Activated naive CD4-positive, alpha-beta T cell (primary cell): Measurements from ENCODE around the gene THAP4.

ENCODE experiments used
- DNase-seq, 4 experiments: peaks; one replicate each; lab custom pipeline; 2025; lab: John Stamatoyannopoulos, UW

The THAP4 gene

DNA sequence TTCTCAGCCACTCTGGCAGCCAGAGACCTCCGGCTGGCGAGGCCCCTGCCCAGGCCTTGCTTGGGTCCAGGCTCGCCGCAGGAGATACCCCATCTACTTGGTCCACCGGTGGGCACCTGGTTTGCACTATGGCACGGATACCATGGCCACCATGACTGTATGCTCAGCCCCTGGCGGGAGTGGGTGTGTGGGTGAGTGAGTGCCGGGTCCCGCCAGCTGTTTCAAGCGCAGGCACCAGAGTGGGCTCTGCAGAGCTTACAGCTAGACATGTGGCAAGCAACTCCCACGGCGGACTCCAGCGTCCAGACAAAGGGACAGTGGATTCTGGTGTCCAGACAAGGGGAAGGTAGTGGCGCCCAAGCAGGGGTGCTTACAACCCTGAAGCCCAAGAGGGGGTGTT is 2.0 kb upstream of the THAP4 start:
- DNase-seq: no peak

DNA sequence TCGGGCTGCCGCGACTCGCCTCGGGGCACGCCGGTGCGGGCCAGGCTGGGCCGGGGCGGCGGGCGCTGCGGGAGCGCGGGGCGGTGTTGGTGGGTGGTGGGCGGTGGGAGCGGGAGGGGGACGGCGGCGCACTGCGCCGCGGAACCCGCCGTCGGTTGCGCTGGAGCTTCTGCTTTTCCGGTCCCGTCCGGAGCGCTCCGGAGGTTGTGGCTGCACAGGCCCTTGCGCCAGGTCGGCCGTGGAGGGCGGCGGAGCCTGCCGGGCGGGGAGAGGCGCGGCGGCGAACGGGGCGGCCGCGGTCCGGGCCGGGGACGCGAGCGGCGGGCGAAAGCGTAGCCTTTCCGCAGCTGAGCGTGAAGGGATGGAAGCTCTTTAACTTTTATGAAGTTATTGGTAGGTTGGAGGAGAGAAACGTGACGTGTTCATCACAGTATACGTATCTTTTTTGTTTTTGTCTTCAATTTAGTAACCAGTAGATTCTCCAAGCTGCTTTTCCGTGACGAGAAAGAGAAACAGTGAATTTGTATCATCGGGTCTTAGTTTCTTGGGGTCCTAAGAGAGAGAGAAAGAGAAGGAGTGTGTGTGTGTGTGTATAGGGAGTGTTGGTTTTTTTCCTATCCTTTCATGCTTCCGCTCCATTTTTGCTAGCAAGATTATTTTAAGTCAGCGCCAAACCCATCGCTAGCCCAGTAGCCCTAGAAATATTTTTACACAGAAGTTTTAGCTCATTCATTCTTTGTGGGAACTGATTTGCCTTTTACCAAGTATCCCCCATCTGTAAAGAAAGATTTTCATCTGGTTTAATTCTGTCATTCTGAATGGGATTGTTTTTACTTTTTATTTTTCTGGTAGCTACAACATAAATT is 1.1 kb upstream of the THAP4 start:
- no peak for DNase-seq

DNA sequence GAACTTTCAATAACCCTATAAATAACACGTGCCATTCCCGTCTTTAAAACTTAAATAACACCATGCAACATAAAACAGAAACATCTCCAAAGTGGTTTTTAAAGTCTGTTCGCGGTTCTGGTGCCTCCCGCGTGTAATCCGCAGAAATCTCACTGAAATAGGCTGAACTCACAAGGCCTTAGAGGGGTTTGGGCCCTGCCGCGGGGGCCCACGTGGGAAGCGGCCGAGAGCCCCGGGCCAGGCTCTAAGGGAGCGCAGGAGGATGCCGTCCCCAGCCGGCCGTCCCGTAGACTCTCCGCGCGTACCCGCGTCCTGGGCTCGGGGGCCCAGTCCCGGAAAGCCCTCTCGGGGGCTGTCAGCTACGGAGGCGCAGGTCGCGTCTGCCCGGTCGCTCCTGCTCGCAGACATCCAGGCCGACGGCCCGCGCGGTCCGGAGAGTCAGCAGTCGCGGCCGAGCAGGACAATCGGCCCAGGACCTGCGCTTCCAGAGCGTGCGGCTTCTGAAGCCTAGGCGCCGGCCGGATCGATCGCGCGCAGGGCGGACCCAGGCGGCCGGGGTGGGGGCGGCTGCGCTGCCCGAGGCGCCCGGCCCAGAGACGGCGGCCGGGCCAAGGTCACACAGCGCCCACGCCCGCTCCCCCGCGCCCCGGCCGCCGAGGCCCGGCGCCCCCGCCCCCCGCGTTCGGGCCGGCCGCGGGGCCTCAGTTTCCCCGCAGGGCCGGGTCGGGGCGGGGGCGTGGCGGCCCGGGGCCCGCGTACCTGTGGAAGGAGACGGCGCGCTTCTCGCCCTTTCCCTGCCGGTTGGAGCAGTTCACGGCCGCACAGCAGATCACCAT is 558 bp downstream of the THAP4 start:
- DNase-seq: no peak

DNA sequence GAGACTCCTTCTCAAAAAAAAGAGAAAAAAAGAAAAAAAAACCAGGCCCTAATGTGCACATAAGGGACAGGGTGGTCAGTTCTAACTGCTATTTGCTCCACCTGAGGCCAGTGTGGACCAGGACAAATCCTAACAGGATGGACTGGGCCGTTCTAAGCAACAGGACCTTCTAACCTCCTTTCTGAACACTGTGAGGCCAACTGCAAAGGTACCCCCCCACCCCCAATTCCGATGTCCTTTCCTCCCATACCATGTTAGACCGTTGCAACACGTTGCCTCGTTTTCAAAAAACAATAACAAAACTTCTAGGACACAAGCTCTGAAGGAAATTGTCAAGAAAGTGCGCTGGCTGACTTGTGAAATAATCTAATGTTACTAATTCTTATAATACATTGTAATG is 1.2 kb downstream of the THAP4 start:
- DNase-seq: no peak

DNA sequence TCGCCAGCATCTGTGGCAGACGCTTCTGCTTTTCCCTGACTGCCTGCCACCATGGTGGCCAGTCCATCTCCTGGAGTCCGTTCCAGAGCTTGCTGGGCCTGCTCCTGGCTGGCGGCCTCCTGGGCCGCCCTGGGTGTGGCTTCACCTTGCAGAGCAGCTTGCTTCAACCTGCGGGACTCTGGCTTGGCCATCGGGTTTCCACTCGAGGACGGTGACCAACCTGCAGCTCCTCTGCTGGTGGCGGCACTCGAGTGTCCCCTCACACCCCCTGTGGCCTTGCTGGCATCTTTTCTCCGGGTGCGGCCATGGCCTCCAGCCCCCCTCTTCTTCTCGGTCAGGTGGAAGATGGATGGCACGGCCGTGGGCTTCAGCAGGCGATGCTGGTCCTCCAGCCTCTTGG is 3.4 kb downstream of the THAP4 start:
- no peak for DNase-seq

DNA sequence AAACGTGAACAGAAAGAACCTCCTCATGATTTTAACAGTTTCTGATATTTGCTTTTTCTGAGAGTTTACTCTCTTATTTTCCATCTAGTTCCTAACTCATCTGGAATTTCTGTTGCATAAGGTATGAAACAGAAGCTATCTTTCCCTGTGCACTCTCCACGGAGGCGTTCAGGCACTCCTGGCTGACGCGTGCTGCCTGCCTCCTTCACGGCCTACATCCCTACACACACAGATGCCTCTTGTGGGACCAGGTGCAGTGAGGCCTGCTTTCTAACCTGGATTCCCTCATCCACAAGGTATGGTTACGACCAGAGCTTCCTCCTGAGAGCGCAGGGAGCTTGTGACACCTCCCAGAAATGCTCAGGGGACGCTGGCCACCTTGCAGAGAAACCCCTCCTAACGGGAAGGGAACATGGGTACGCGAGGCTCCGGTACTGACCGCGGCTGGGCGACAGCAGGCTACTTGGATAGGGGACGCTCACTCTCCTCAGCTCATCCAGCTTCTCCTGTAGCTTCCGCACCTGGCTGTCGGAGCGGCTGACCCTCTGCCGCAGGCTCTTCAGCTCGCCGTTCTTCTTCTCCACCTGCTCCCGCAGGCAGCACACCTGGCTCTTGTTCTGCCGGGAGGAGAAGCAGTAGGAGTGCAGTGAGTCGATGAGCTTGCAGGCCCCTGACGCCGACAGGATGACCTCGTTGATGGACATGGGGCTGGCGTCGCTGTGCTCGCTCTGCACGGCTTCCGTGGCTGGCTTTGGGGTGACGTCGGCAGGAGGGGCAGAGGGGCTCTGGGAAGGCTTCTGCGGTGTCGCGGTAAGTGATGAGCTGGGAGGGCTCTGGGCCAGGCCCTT is 4.3 kb downstream of the THAP4 start:
- DNase-seq: no peak

DNA sequence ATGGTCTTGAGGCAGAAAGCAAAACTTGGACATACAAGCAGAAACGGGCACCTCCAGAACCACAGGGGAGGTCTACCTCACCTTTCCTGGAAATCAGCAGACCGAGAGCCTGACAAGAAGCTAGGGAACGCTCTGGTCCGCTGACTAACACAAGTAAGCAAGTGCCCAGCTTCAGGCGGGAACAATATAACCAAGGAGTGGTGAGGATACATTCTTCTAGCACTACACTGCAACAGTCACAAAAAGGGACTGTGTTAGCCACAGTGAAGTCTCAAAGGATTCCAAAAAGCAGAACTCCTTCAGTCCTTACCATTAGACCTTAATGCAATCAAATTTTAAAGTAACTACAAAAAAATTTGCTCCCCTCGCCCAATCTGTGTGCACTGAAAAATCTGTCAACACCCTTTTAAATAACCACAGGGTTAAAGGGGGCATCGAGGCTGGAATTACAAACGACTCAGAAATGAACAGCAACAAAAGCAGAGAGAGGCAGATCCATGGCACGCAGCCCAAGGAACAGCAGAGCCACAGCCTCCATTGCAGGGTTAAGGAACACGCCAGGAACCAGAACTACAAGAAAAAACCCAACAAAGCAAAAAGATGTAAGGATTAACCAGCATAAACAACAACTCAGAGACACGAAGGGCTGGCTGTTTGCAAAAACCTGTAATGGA is 7.1 kb downstream of the THAP4 start:
- no peak for DNase-seq

DNA sequence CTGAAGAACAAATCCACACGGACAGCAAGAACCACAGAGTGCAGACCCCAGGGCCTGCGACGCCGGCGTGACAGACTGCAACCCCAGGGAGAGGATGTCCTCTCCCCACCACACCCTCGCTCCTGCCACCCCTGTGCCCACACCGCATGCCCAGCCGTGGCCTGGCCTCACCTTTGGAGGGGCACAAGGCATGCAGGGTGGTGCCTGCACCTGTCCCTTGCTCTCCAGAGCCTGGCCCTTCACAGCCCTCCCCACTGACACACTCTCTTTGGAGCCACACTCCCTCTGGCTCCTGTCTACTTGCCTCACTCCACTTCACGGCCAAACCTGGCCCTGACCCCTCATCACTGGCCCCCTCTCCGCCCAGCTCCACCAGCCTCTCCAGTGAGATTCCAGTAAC is 9.3 kb downstream of the THAP4 start:
- DNase-seq: no peak

DNA sequence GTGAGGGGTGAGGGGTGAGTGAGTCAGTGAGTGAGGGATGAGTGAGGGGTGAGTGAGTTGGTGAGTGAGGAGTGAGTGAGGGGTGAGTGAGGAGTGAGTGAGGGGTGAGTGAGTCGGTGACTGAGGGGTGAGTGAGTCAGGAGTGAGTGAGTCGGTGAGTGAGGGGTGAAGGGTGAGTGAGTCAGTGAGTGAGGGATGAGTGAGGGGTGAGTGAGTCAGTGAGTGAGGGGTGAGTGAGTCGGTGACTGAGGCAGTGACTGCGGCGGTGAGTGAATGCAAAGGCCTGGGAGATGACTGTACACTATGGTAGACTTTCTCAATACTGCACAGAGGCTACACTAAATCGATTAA is 16.6 kb downstream of the THAP4 start:
- peak in 1 of 4 experiments; percentile 19 for DNase-seq

DNA sequence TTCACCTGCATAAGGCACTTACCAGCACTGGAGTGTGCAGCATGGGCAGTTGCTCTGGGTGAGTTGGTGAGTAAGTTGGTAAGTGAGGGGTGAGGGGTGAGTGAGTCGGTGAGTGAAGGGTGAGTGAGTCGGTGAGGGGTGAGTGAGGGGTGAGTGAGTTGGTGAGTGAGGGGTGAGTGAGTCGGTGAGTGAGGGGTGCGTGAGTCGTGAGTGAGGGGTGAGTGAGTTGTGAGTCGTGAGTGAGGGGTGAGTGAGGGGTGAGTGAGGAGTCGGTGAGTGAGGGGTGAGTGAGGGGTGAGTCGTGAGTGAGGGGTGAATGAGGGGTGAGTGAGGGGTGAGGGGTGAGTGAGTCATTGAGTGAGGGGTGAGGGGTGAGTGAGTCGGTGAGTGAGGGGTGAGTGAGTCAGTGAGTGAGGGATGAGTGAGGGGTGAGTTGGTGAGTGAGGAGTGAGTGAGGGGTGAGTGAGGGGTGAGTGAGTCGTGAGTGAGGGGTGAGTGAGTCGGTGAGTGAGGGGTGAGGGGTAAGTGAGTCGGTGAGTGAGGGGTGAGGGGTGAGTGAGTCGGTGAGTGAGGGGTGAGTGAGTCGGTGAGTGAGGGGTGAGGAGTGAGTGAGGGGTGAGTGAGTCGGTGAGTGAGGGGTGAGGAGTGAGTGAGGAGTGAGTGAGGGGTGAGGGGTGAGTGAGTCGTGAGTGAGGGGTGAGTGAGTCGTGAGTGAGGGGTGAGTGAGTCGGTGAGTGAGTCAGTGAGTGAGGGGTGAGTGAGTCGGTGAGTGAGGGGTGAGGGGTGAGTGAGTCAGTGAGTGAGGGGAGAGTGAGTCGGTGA is 17.1 kb downstream of the THAP4 start:
- DNase-seq: no peak

DNA sequence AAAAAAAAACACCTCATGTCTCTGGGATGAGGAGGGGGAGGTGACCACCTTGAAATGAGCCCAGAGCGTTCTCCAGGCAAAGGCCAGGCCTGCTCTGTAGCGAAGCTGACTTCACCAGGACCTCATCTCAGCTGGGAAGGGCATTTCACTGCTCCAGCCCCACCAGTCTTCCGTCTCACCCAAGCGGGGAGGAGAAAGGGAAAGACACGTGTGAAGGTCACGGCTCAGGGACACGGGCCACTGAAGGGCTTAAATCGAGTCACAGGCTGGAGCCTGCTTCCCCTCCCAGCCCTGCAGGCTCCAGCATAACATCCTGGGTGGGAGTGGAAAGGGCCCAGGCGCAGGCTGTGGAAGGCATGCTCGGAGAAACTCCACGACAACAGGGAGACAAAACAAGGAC is 18.1 kb downstream of the THAP4 start:
- no peak for DNase-seq

DNA sequence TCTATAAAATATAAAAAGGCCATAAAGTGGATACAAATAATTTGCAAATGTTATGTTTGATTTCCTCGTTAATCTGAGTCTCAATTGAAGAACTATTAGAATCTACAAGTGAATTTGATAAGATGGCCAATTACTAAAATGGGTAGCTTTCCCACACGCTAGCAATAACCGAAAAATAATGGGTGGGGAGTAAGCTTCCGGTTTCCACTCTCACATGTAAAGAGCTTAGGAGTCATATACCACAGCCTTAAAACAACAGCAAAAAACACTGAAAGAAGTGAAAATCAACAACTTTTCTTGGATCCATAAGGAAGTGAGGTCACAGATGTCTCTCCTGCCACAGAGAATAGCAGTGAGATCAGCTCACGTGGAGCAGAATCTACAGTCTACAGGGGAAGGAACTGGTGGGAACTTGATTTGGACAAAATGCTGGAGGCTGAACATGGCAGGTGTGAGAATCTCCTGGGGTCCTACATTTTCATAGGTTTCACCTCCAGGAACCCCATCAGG is 18.6 kb downstream of the THAP4 start:
- no peak for DNase-seq

DNA sequence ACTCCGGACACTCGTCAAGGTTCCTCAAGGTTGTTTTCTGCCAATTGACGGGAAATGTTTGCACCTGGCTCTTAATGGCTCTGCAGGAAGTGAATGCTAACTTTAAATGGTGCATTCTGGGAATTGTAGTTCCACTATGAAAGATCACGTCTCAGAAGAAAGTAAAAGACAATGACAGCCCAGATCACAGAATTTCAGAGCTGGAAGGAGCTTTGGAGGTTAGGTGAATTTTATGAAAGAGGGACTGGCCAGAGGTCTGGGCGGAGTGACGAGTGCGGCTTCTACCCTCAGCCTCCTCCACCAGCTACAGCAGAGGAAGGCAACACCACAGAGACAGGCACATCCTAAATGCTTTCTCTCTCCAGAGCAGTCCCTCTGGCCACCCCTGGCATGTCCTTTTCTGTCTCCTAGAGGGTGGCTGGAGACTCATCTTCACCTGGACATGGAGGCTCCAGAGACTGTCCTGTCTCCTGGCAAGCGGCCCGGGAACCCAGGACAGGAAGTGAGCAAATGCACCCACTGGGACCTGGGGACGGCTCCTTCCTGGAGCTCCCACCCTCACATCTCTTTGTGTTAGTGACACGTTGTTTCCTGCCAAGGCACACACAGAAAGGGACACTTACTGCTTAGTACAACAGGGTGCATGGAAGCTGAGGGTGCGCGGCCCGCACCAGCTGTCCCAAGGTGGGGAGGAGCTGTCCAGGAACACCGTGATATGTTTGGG is 19.4 kb downstream of the THAP4 start:
- no peak for DNase-seq

DNA sequence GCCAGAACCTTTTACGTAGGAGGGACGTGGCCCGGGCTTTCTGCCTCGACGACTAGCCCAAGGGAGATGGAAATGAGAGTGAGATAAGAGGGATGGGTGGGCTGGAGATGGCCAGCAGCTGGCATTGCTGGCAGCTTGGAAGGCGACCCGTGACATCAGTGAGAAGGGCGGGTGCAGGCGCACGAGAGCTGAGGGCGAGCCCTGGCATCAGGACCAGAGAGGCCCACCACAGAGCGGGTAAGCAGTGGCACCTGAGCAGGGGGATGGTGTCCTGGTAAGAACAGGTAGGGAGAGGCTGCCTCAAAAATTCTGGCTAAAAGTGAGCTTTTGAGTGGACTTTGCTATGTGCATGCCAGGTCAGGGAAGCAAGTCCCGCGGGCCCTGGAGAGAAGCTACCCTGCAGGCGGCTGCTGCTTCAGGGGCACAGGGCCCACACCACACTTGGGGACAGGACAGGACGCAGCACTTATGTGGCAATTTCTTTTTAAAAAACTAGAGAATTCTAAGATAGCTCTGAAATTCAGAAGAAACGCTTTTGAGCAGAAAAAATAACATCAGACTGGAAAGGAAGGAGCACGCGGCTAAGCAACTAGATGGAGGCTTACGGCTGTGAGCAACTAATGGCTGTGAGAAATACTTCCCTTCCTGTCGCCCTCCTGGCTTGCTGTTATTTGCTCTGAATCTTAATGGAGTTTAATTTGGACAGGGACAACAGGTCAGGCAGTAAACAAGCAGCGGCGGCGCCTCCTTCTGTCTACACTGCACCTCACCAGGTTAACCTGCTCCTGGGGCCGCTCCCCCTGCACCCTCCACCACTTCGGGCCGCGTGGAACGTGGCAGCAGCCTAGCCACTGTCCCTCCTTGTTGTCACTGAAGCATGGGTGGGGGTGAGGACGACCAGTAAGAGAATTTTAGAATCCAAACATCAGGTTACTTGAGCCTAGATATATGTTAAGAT is 20.5 kb downstream of the THAP4 start:
- no peak for DNase-seq

DNA sequence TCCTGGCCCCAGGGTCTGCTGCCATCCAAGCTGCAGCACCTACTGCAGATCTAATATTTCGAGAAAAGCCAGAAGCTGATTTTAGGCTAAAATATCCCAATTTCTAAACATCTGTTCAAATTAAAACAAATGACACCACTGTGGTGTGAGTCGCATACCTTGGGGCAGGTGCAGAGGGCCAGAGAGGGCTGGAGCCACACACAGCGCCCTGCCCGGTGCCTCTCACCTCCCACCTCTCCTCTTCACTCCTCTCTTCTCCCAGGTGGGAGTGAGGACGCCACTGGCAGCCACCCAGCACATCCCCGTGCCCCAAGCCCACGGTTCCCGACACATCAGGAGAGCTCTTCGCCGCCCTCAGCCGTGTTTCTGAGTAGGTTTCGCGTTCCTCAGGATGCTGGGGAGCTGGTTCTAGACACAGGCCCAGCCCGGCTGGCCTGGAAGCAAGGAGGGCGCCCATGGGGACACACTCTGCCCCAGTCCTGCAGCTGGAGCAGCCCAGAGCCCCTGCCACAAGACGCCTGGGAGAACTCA is 21.4 kb downstream of the THAP4 start:
- DNase-seq: no peak

DNA sequence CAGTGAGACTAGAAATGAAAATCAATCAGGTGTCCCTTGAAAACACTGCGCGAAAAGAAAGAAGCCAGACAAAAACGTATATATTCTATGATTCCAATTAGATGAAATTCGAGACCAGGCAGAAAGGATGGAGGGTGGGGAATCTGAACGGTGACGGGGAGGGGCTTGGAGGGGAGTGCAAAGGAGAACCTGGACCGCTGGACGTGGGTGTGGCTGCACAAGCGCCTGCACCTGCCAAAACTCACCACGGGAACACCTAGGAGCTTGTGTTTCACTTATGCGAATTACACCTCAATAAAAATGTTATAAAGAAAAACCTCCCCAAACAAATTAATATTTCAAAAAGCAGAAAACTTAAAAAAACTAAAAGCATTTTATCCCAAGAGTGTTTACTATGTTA is 21.9 kb downstream of the THAP4 start:
- no peak for DNase-seq

DNA sequence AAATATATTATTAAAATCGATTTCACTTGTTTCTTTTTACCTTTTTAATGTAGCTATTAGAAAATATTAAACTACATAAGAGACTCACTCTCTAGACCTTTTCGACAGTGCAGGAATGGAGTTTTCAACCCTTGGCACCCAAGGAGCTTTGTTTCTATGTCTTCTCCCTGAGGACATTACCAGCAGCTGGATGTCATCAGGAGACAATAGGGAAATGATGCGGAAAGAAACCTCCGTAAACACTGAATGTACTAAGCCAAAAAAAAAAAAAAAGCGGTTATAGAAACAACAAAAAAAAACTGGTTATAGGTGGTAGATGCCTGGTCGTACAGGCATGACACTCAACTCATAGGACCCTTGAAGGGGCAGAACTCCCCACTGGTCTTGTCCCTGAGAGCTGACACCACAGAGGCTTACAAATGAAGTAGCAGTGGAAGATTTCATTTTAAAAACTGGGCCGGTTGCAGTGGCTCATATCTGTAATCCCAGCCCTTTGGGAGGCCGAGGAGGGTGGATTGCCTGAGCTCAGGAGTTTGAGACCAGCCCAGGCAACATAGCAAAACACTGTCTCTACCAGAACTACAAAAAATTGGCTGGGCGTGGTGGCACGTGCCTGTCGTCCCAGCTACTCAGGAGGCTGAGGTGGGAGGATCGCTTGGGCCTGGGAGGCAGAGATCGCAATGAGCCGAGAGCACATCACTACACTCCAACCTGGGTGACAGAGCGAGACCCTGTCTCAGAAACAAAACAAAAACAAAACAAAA is 23.8 kb downstream of the THAP4 start:
- DNase-seq: no peak
